Karpas-422 (cell line): ENCODE measurements around the gene NANOG. TPM values are rescaled to one million over a fixed set of nuclear protein-coding genes. Genes with fewer than 3 reads are reported as not detected.
"Not testable (repeated sequence)": the region's sequence is repeated elsewhere in the genome, so short reads cannot be mapped to it uniquely, and the experiment has no call there.

Experiments used
- DNase-seq: peaks from one replicate; pipeline ENCODE4 v3.0.0-alpha.2; 2015
- H2AFZ ChIP-seq: fragments of 200-600 bp; sonication (generic); 2 replicates; pipeline ENCODE4 v1.6.1; 2014; ENCODE audit warnings: antibody characterized with exemption, low read length, mixed read lengths
- H3K27ac ChIP-seq: fragments of 200-600 bp; sonication (generic); 2 replicates; pipeline ENCODE4 v1.5.1; 2014; ENCODE audit warnings: mild to moderate bottlenecking, low read length, moderate library complexity
- H3K27me3 ChIP-seq: fragments of 200-600 bp; sonication (generic); 2 replicates; pipeline ENCODE4 v1.6.1; 2014; ENCODE audit warnings: low read length, mixed read lengths
- H3K36me3 ChIP-seq: fragments of 200-600 bp; sonication (generic); 2 replicates; pipeline ENCODE4 v1.6.1; 2014; ENCODE audit warnings: low read length, mixed read lengths; ENCODE audit not compliant: insufficient read depth
- H3K4me1 ChIP-seq: fragments of 200-600 bp; sonication (generic); 2 replicates; pipeline ENCODE4 v1.6.1; 2014; ENCODE audit warnings: mild to moderate bottlenecking, low read length, mixed read lengths
- H3K4me2 ChIP-seq: fragments of 200-600 bp; sonication (generic); 2 replicates; pipeline ENCODE4 v1.6.1; 2014; ENCODE audit warnings: low read length, low read depth, mild to moderate bottlenecking; ENCODE audit not compliant: poor library complexity, severe bottlenecking
- H3K4me3 ChIP-seq: fragments of 200-600 bp; sonication (generic); 2 replicates; pipeline ENCODE4 v1.5.1; 2014; ENCODE audit warnings: mild to moderate bottlenecking, antibody characterized with exemption, low read length, mixed read lengths
- H3K79me2 ChIP-seq: fragments of 200-600 bp; sonication (generic); 2 replicates; pipeline ENCODE4 v1.6.1; 2014; ENCODE audit warnings: mild to moderate bottlenecking, low read length, mixed read lengths
- H3K9ac ChIP-seq: fragments of 200-600 bp; sonication (generic); 2 replicates; pipeline ENCODE4 v1.6.0; 2014; ENCODE audit warnings: low read length
- H3K9me2 ChIP-seq: fragments of 200-600 bp; sonication (generic), shearing (Covaris generic); replicated peaks from 2 replicates; pipeline ENCODE4 v1.6.0; 2014; ENCODE audit warnings: mild to moderate bottlenecking, low read length, moderate library complexity; ENCODE audit not compliant: insufficient read depth
- H3K9me3 ChIP-seq: fragments of 300-700, 200-600 bp; sonication (generic); 2 replicates; pipeline ENCODE4 v1.6.1; 2014; ENCODE audit warnings: low read length, mixed read lengths
- H4K20me1 ChIP-seq: fragments of 200-600 bp; sonication (generic); 2 replicates; pipeline ENCODE4 v1.6.1; 2014; ENCODE audit warnings: mild to moderate bottlenecking, antibody characterized with exemption, low read length, low read depth; ENCODE audit not compliant: insufficient read depth
- total RNA-seq: library from RNA; depleted of rRNA; stranded (reverse); fragments of >200 nt; shearing (Covaris generic); gene quantifications from 2 replicates; pipeline ENCODE4 v1.2.3, GENCODE V29; 2014; ENCODE audit warnings: low replicate concordance

Gene NANOG
- total RNA-seq, 1 experiment from 2014 or later, result not detected

GRCh38 chr12:7839226-7839625, 50.0 kb downstream of the NANOG start:
- not testable (repeated sequence) for H3K4me1 ChIP-seq, H3K9ac ChIP-seq, DNase-seq, H3K9me3 ChIP-seq, H3K27me3 ChIP-seq, H3K27ac ChIP-seq, H4K20me1 ChIP-seq, H3K79me2 ChIP-seq, H3K4me2 ChIP-seq, H2AFZ ChIP-seq, H3K36me3 ChIP-seq, H3K9me2 ChIP-seq, H3K4me3 ChIP-seq

- not testable (repeated sequence) for H3K27ac ChIP-seq, H3K9ac ChIP-seq, H3K9me3 ChIP-seq, H3K79me2 ChIP-seq, H4K20me1 ChIP-seq, H3K9me2 ChIP-seq, H3K36me3 ChIP-seq, H3K4me2 ChIP-seq, H3K4me1 ChIP-seq, H3K4me3 ChIP-seq, DNase-seq, H3K27me3 ChIP-seq, H2AFZ ChIP-seq
Observed at GRCh38 chr12:7839848-7840247, 50.6 kb downstream of the NANOG start.

- not testable (repeated sequence) for H3K4me3 ChIP-seq, H3K79me2 ChIP-seq, H3K27ac ChIP-seq, H3K9ac ChIP-seq, H3K4me1 ChIP-seq, H2AFZ ChIP-seq, H3K9me3 ChIP-seq, H3K36me3 ChIP-seq, H3K27me3 ChIP-seq, H3K9me2 ChIP-seq, DNase-seq, H4K20me1 ChIP-seq, H3K4me2 ChIP-seq
Observed at GRCh38 chr12:7842444-7842843, 53.2 kb downstream of the NANOG start.

GRCh38 chr12:7843149-7843548, 53.9 kb downstream of the NANOG start:
- not testable (repeated sequence) for H3K9me3 ChIP-seq, H3K27ac ChIP-seq, DNase-seq, H3K4me3 ChIP-seq, H2AFZ ChIP-seq, H4K20me1 ChIP-seq, H3K9me2 ChIP-seq, H3K27me3 ChIP-seq, H3K36me3 ChIP-seq, H3K4me1 ChIP-seq, H3K9ac ChIP-seq, H3K4me2 ChIP-seq, H3K79me2 ChIP-seq

GRCh38 chr12:7843583-7843982, 54.4 kb downstream of the NANOG start:
- not testable (repeated sequence) for H3K36me3 ChIP-seq, DNase-seq, H4K20me1 ChIP-seq, H2AFZ ChIP-seq, H3K9me2 ChIP-seq, H3K79me2 ChIP-seq, H3K4me1 ChIP-seq, H3K4me2 ChIP-seq, H3K4me3 ChIP-seq, H3K27ac ChIP-seq, H3K9ac ChIP-seq, H3K9me3 ChIP-seq, H3K27me3 ChIP-seq

GRCh38 chr12:7844116-7844515, 54.9 kb downstream of the NANOG start:
- no peak overlapping the region for H3K4me2 ChIP-seq

GRCh38 chr12:7847226-7848097, 58.3 kb downstream of the NANOG start:
- H3K9ac ChIP-seq, H4K20me1 ChIP-seq, H3K4me1 ChIP-seq, H3K4me3 ChIP-seq, H3K4me2 ChIP-seq, H3K27ac ChIP-seq, DNase-seq, H3K27me3 ChIP-seq, H3K36me3 ChIP-seq, H2AFZ ChIP-seq, H3K79me2 ChIP-seq, H3K9me2 ChIP-seq, H3K9me3 ChIP-seq: not testable (repeated sequence)

More at GRCh38 chr12:7844116-7844515, 54.9 kb downstream of the NANOG start:
- H3K4me3 ChIP-seq, result no peak overlapping the region
- no peak overlapping the region for H3K27ac ChIP-seq
- H3K9me3 ChIP-seq, result no peaks in the 10 kb centered on the region
- no peaks in the 10 kb centered on the region for H4K20me1 ChIP-seq
- no peaks in the 10 kb centered on the region for H3K9me2 ChIP-seq
- no peak overlapping the region for H2AFZ ChIP-seq
- DNase-seq, result no peak
- no peaks in the 10 kb centered on the region for H3K4me1 ChIP-seq
- H3K9ac ChIP-seq, result no peak overlapping the region
- H3K27me3 ChIP-seq, result no peaks in the 10 kb centered on the region
- no peaks in the 10 kb centered on the region for H3K36me3 ChIP-seq
- no peaks in the 10 kb centered on the region for H3K79me2 ChIP-seq

- not testable (repeated sequence) for H2AFZ ChIP-seq, H3K79me2 ChIP-seq, H3K9me3 ChIP-seq, H3K4me2 ChIP-seq, H3K9me2 ChIP-seq, H3K27me3 ChIP-seq, H3K27ac ChIP-seq, H3K4me1 ChIP-seq, DNase-seq, H4K20me1 ChIP-seq, H3K4me3 ChIP-seq, H3K9ac ChIP-seq, H3K36me3 ChIP-seq
Observed at GRCh38 chr12:7848098-7848422, 58.9 kb downstream of the NANOG start.
